Lung microvascular endothelial cell (primary cell): Measurements from ENCODE around the gene ERC2. TPM values are rescaled to one million over a fixed set of nuclear protein-coding genes. Genes with fewer than 3 reads are reported as not detected.
A peak's percentile ranks its signal among the peaks of the same experiment; 100 is the strongest.

ENCODE experiments used
- DNase-seq, 2 donors: peaks; one replicate each; pipeline versions ENCODE4 v3.0.0 to v3.0.0-alpha.2; 2010; ENCODE audit warnings: low read depth in 2 of 2
- total RNA-seq: library from RNA; depleted of rRNA; stranded (reverse); fragments of >200 nt; gene quantifications from 2 replicates; pipeline ENCODE4 v1.2.1, GENCODE V29; 2014

ERC2 gene
- total RNA-seq, 1 donor from 2014 or later: 2.2 TPM

DNA sequence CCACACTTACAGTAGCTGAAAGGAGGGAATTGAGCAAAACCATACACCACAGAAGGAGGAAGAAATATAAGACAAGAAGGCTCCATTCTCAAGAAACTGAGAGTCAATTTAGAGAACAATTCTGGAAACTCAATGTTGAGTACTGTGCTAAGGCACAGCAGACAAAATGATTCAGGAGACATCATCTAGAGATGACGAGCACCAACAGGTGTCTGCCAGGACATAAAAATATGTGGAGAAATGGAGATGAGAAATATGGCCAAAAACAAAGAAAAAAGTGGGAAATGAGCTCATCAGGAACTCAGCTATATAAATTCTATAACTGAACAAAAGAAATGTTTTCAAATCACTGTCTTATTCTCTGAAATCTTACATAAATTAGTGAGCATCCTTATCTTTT is 343.7 kb downstream of the ERC2 start:
- no peak for DNase-seq

DNA sequence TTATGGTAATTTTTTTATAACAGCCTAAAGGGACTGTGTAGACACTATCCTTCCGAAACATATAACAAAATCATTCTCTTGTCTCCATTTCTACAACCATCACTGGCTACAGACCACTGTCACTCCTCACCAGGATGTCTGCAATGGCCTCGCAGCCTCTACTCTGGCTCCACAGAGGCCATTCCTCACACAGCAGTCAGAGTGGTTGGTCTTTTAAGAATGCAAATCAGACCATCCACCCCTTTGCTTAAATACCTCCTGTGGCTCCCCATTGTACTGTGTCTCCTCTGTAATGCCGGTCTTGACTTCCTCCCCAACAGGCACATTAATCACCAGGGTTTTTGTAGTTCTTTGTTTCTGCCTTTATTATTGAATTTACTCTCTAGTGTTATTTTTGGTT is 344.8 kb downstream of the ERC2 start:
- DNase-seq: no peak

GRCh38 chr3:56122911-56123310 is 345.4 kb downstream of the ERC2 start:
- no peak for DNase-seq

GRCh38 chr3:56121716-56122115 is 346.6 kb downstream of the ERC2 start:
- no peak for DNase-seq

DNA sequence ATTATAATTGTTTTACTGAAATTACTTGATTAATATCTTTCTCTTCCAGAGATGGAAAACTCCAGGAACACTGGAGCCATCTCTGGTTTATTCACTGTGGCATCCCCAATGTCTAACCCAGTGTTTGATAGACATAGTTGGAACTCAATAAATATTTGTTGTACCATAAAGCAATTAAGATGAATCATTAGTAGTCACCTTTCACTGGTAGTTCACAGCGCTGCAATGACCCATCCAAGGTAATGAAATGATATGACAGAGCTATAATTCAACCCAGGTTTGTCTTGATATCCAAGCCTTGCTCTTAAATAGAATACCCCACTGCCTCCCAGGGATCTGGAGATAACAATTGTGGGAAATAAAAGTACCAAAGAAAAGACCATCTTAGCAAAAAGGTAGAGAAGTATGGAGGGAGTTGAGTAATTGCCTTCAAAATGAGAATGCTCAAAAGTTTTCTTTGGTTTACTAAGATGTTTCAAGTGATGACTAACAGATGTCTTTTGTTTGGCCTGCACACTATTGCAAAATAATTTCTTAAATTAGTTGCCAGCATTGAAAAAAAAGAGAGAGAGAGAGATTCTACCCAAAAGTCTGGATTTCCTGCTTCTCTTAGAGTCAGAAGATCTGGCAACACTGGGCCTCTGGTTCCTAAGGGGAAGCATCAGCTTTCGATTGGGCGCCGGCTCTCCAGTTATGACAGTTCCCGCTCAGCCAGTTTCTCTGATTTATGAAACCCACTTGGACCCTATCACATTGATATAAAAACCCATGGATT is 348.5 kb downstream of the ERC2 start:
- no peak for DNase-seq

- DNase-seq: no peak
These were observed 349.3 kb downstream of the ERC2 start for GRCh38 chr3:56118968-56119367.

- no peak for DNase-seq
These were observed 352.6 kb downstream of the ERC2 start for GRCh38 chr3:56115698-56116097.

DNA sequence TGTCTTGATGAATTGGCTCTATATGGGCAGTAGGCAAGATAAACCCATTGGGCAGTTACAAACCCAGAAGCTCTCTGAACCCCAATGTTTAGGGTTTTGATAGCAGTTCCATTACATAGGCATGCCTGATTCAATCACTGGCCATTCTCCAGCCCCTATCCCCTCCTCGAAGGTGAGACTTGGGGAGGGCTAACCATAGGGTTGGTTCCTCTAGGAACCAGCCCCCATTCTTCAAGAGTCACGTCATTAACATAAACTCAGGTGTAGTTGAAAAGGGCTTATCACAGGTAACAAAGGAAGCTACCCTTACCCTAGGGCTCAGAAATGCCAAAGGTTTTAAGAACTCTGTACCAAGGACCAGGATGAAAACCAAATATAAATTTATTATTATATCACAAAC is 353.1 kb downstream of the ERC2 start:
- DNase-seq: no peak

- DNase-seq: no peak
These were observed 354.4 kb downstream of the ERC2 start for GRCh38 chr3:56113908-56114307.

GRCh38 chr3:56113231-56113630 is 355.0 kb downstream of the ERC2 start:
- no peak for DNase-seq

- DNase-seq: no peak
These were observed 356.5 kb downstream of the ERC2 start for GRCh38 chr3:56111606-56112304.

GRCh38 chr3:56110886-56111285 is 357.4 kb downstream of the ERC2 start:
- DNase-seq: no peak

DNA sequence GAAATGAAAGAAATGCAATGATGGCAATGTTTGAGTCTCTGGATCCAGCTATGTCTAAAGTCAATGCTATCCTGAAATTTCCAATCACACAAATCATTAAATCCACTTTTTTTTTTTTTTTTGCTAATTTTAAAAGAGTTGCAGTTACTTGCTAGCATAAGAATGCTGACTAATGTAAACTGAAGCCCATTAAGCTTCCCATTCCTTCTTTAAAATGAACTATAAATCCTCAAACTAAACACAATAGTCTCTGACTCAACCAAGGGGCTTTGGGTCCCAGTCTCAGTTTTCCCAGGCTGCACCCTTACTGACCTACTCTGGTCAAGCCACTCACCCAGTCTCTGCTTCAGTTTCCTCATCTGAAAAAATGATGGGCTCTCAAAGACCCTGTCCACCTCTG is 361.1 kb downstream of the ERC2 start:
- DNase-seq: no peak

DNA sequence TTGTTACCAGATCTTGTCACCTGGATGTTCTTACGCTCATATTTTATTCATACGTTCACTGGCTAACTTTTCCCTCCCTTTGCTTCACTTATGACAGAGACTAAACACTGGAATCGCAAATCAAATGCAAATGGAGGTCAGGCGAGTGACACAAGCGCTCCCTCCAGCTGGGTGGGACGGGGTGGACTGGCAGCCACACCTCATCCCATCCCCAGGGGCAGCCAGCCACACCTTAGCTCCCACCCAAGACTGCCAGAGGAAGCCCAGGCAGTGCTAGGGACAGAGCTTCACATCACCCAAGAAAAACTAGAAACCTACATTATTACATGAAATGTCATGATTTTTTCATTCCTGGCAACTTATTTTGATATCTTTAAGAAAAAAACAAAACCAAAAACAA is 366.2 kb downstream of the ERC2 start:
- no peak for DNase-seq

GRCh38 chr3:56101576-56101975 is 366.7 kb downstream of the ERC2 start:
- peak in 1 of 2 donors; percentile 57 for DNase-seq

DNA sequence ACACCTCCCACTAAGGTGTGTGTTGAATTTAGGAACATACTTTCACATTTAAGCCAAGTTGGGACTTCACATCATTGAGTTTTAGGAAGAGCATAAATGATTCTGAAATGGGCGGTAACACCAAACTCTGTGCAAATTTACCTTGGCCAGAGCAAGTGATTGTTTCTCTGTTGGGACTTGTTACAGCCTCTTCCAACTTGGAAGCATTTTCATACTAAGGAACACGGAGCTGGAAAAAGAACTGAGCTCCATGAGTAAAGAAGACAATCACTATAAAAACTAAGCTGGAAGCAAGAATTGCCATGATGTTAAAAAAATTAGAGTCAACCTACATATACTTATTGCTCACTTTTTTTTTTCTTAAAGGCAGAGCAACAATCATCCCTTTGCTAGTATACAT is 371.3 kb downstream of the ERC2 start:
- DNase-seq: no peak

DNA sequence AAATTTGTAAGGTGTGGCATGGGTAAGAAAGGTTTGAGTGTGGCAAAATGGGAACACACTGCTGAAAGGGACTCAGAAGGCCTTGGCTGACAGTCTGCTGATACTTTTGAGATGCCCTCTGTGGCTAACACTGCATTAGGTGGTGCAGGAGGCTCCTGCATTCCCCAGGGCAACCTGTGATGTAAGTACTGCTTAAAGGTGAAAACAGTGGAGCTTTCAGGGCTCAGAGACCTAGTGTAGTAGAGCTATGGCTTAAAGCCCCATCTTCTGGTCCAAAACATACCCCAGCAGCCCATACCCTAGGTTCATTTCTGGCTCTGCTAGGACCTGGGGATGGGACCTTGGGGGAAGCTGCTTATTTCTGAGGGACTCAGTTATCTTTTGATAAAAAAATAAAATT is 374.1 kb downstream of the ERC2 start:
- DNase-seq: no peak

DNA sequence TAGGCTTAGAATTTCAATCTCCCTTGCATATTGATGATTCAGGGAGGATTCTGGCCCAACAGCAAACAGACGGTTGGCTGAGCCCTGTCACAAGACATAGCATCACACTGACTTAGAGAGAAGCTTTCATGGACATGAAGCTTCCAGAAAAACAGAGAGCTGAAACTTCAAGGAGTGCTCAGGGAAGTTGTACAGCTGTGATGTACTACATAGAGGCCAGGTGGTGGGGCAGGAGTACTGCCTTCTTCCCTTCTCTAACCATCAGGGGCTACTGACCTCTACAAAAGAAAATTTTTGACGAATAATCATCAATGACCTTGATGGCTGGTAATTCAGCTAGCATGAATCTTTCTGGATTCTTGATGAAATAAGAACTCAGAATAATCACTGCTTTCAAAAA is 378.5 kb downstream of the ERC2 start:
- DNase-seq: no peak

DNA sequence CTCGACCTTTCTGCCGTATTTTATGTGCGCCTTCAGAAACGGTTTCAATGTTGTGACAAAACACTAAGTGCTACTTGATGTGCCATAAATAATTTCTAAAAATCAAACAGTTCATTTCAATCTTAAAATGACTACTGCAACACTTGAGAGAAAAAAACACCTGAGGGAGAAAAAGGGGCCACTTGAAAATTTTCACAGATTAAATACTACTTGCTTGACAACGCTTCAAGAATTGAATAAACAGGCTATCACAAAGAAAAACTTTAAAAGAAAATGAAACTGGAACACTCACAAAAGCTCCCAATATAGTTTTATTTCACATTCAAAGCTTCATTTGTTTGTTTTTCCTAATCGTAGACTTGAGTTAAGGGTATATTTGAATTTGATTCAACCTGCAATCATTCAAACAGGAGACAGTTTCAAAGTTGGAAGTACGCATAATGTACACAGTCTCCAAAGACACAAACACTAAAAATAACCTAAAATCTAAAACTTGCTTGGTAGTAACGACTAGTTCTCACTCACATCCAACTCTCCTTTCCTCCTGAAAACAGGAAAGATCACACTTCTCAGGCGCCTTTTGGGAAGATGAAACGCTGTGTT is 380.7 kb downstream of the ERC2 start:
- DNase-seq: no peak

DNA sequence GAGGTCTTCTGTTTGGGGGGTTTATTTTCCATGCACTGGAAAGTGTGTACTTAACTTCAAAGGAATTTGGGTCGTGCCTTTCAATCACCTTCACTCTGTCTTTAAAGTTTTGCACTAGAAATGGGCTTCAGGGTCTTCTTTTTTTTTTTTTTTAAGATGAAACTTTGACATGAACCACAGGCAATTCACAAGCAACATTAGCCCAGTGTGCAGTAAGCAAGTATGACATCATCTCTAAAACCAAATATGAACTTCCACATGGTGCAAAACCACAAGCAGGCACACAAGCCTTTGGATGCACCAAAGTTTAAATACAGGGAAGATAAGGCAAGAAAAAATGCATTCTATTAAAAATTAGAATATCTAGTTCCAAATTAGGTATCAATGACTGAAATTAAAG is 381.9 kb downstream of the ERC2 start:
- no peak for DNase-seq

DNA sequence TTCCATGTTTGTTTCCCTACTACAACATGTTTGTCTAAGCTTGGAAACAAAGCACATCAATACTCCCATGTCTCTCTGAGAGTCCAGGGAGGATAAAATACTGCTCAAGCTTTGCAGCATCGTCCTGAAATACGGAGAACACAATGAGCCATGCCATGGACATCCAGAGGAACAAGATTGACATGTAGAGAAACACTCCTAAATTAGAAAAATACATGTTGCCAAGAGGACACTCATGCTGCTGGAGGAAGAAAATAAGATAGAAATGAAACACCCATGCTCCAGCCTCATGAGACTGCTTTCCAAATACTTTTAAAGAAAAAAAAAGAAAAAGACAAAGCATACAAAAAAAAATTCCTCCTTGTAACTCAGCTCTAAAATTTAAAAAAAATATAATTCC is 387.0 kb downstream of the ERC2 start:
- no peak for DNase-seq

DNA sequence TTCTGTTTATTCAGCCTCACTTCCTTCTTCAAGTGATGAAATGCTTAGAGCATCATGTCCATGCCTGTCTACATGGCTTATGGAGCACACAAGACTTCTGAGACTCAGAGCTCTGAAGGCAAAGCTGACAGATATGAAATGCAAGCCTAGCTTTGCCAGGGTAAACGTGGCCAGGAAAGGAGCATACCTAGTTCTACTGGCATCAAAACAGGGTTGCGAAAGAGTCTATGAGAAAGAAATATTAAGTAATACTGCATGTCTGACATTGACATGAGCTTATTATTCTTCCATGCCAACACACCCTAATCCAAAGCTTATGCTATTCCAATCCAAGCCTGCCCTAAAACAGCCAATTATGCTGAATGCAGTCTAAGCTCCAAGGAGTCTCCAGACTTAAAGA is 391.5 kb downstream of the ERC2 start:
- no peak for DNase-seq

- no peak for DNase-seq
These were observed 393.2 kb downstream of the ERC2 start for GRCh38 chr3:56075089-56075488.
